Measurements from ENCODE around the gene PLIN1. TPM values are rescaled to one million over a fixed set of nuclear protein-coding genes. Genes with fewer than 3 reads are reported as not detected.

The PLIN1 gene
- total and polyA plus RNA-seq, 2 donors (not counting 1 experiment from before 2014, with no cell fraction given), result 0.97 to 1.2 TPM

GRCh38 chr15:89670971-89671560 lies 8.1 kb downstream of the PLIN1 start:
- 90% methylated on average over 9 of the region's 12 CpGs for WGBS (ENCODE audit: insufficient coverage)
- Histone ChIP-seq H3K9me3 (ENCODE audit: control extremely low read depth in 1 of 3, control insufficient read depth in 2 of 3, insufficient read depth in 1 of 3, low read length in 2 of 3) (peaks cover 0 to 4% (median 0%) of the 10 kb centered on the region in 3 donors), H3K4me3 (ENCODE audit: control extremely low read depth in 1 of 5, extremely low read depth in 1 of 5, insufficient read depth in 1 of 5, low read depth in 2 of 5, low read length in 4 of 5) (no peak overlapping the region), H3K4me2 (replicated peaks; ENCODE audit: low read depth, low read length, poor library complexity, severe bottlenecking) (no peak overlapping the region), H4K20me1 (ENCODE audit: control insufficient read depth, insufficient read depth, low read length, poor library complexity, severe bottlenecking) (no peaks in the 10 kb centered on the region), H3K27ac (ENCODE audit: low read length in 2 of 2) (no peak overlapping the region), H3K9ac (ENCODE audit: low read length) (no peak overlapping the region), H2AFZ (ENCODE audit: insufficient read depth, low read depth, low read length, poor library complexity, severe bottlenecking) (no peak overlapping the region), H3K36me3 (replicated peaks in 1 of 2; ENCODE audit: control extremely low read depth in 1 of 2, control insufficient read depth in 1 of 2, extremely low read depth in 1 of 2, insufficient read depth in 2 of 2, low read length in 1 of 2) (no peaks in the 10 kb centered on the region), H3K27me3 (replicated peaks in 1 of 4; ENCODE audit: control extremely low read depth in 1 of 4, control insufficient read depth in 3 of 4, insufficient read depth in 4 of 4, low read length in 3 of 4) (peaks cover 0 to 12% (median 0%) of the 10 kb centered on the region in 4 experiments), H3K4me1 (ENCODE audit: control insufficient read depth in 2 of 2, insufficient read depth in 2 of 2, low read length in 2 of 2) (peaks cover 0 to under 1% of the 10 kb centered on the region in 2 donors), H3K79me2 (ENCODE audit: control insufficient read depth, insufficient read depth, low read length) (no peaks in the 10 kb centered on the region)
- DNase-seq (no peak), ATAC-seq (ENCODE audit: low read depth) (no peak)
- no peaks in the 10 kb centered on the region for H3K4me1 Mint-ChIP-seq
- intact Hi-C loops (cut with micrococcal nuclease), result no loop called here
- H3K27ac Mint-ChIP-seq, result no peak overlapping the region
- ChIA-PET POLR2A (no interaction called here), CTCF (no interaction called here)
- H3K4me3 Mint-ChIP-seq, result no peak overlapping the region
- H3K27me3 Mint-ChIP-seq, result peaks cover 8% of the 10 kb centered on the region
- TF ChIP-seq EZH2 (IDR thresholded peaks at IDR 0.05; ENCODE audit: borderline replicate concordance, insufficient read depth, low read depth, low read length, poor library complexity, severe bottlenecking) (no peak), CTCF (IDR thresholded peaks at IDR 0.05) (no peak)
- H3K9me3 Mint-ChIP-seq (ENCODE audit: insufficient read depth), result no peaks in the 10 kb centered on the region

- Histone ChIP-seq H3K36me3 (replicated peaks in 1 of 2; ENCODE audit: control extremely low read depth in 1 of 2, control insufficient read depth in 1 of 2, extremely low read depth in 1 of 2, insufficient read depth in 2 of 2, low read length in 1 of 2) (no peaks in the 10 kb centered on the region), H3K4me3 (ENCODE audit: control extremely low read depth in 1 of 5, extremely low read depth in 1 of 5, insufficient read depth in 1 of 5, low read depth in 2 of 5, low read length in 4 of 5) (no peak overlapping the region), H3K79me2 (ENCODE audit: control insufficient read depth, insufficient read depth, low read length) (no peaks in the 10 kb centered on the region), H4K20me1 (ENCODE audit: control insufficient read depth, insufficient read depth, low read length, poor library complexity, severe bottlenecking) (no peaks in the 10 kb centered on the region), H2AFZ (ENCODE audit: insufficient read depth, low read depth, low read length, poor library complexity, severe bottlenecking) (no peak overlapping the region), H3K9ac (ENCODE audit: low read length) (no peak overlapping the region), H3K27ac (ENCODE audit: low read length in 2 of 2) (no peak overlapping the region), H3K4me2 (replicated peaks; ENCODE audit: low read depth, low read length, poor library complexity, severe bottlenecking) (no peak overlapping the region), H3K9me3 (ENCODE audit: control extremely low read depth in 1 of 3, control insufficient read depth in 2 of 3, insufficient read depth in 1 of 3, low read length in 2 of 3) (peaks cover 0 to 4% (median 0%) of the 10 kb centered on the region in 3 donors), H3K4me1 (ENCODE audit: control insufficient read depth in 2 of 2, insufficient read depth in 2 of 2, low read length in 2 of 2) (peaks cover 0 to 7% of the 10 kb centered on the region in 2 donors), H3K27me3 (replicated peaks in 1 of 4; ENCODE audit: control extremely low read depth in 1 of 4, control insufficient read depth in 3 of 4, insufficient read depth in 4 of 4, low read length in 3 of 4) (peaks cover 0 to 18% (median 2%) of the 10 kb centered on the region in 4 experiments)
- peaks cover 11% of the 10 kb centered on the region for H3K27me3 Mint-ChIP-seq
- ChIA-PET POLR2A (interaction anchor here (0.6 kb wide), 1 partner anchor 27 kb away, joined by 3 read pairs; no protein-coding TSS in a partner anchor), CTCF (no interaction called here)
- WGBS (ENCODE audit: insufficient coverage), result 95% methylated on average over 15 of the region's 15 CpGs
- DNase-seq, result no peak
- intact Hi-C loops (cut with micrococcal nuclease), result no loop called here
- no peak overlapping the region for H3K27ac Mint-ChIP-seq
- no peak for TF ChIP-seq EZH2 (IDR thresholded peaks at IDR 0.05; ENCODE audit: borderline replicate concordance, insufficient read depth, low read depth, low read length, poor library complexity, severe bottlenecking)
- no peak for TF ChIP-seq CTCF (IDR thresholded peaks at IDR 0.05)
- no peak overlapping the region for H3K4me3 Mint-ChIP-seq
- peaks cover 1% of the 10 kb centered on the region for H3K4me1 Mint-ChIP-seq
- no peaks in the 10 kb centered on the region for H3K9me3 Mint-ChIP-seq (ENCODE audit: insufficient read depth)
- no peak for ATAC-seq (ENCODE audit: low read depth)
Observed at GRCh38 chr15:89669941-89670340, 9.2 kb downstream of the PLIN1 start.
